GM12872 (cell line): ENCODE measurements around the gene RPSA.

Experiments used
- TF ChIP-seq, protein P1 (sequence below): IDR thresholded peaks from 3 replicates; pipeline ENCODE4 v1.5.1; 2011; ENCODE audit warnings: low read depth, mild to moderate bottlenecking, low read length, moderate library complexity; ENCODE audit not compliant: insufficient read depth

Gene RPSA

DNA sequence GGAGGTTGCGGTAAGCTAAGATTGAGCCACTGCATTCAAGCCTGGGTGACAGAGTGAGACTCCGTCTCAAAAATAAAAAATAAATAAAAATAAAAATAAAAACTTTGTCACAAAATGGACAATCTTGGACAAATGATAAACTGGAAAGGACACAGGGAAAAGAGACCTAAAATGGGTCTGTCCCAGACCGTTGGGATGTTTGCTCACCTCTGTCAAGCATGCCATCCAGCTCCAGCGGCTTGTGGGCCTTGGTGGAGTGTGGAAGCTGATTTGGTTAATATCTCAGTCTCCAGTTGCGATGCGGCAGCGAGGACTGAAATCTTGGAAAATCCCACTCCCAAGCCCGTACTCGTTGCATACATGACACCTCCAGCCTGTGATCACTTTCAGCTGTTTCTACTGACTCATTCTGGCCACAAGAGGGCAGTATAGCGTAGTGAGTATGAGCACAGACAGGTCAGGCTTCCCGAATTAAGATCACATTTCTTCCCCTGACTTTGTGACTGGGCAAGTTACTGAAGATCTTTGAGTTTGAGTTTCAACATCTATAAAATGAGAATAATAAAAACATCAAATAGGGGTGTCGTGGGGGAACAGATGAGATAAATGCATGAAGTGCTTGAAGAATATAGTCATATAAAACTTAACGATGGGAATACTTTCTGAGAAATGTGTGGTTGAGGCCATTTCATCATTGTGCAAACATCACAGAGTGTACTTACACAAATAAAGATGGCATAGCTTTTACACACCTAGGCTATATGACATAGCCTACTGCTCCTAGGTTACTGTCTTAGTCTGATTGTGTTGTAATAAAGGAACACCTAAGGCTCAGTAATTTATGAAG is 41.3 kb downstream of the RPSA start:
- TF ChIP-seq, protein P1, sequence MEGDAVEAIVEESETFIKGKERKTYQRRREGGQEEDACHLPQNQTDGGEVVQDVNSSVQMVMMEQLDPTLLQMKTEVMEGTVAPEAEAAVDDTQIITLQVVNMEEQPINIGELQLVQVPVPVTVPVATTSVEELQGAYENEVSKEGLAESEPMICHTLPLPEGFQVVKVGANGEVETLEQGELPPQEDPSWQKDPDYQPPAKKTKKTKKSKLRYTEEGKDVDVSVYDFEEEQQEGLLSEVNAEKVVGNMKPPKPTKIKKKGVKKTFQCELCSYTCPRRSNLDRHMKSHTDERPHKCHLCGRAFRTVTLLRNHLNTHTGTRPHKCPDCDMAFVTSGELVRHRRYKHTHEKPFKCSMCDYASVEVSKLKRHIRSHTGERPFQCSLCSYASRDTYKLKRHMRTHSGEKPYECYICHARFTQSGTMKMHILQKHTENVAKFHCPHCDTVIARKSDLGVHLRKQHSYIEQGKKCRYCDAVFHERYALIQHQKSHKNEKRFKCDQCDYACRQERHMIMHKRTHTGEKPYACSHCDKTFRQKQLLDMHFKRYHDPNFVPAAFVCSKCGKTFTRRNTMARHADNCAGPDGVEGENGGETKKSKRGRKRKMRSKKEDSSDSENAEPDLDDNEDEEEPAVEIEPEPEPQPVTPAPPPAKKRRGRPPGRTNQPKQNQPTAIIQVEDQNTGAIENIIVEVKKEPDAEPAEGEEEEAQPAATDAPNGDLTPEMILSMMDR: peak; percentile 90

DNA sequence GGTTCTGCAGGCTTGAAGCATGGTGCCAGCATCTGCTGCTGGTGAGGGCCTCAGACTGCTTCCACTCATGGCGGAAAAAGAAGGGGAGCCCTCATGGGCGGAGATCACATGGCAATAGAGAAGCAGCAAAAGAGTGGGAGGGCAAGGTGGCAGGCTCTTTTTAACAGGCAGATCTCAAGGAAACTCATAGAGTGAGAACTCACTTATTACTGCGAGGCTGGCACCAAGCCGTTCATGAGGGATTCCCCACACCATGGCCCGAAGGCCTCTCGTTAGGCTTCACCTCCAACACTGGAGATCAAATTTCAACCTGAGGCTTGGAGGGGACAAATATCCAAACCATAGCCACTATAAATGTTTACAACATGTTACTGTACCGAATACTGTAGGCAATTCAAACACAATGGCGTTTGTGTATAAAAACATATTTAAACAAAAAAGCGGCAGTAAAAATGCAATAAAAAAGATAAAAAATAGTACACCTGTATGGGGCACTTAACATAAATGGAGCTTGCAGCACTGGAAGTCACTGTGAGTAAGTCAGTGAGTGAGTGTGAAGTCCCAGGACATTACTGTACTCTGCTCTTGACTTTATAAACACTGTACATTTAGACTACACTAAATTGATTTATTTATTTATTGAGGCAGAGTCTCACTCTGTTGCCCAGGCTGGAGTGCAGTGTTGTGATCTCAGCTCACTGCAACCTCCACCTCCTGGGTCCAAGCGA is 42.1 kb downstream of the RPSA start:
- TF ChIP-seq, protein P1: no peak

DNA sequence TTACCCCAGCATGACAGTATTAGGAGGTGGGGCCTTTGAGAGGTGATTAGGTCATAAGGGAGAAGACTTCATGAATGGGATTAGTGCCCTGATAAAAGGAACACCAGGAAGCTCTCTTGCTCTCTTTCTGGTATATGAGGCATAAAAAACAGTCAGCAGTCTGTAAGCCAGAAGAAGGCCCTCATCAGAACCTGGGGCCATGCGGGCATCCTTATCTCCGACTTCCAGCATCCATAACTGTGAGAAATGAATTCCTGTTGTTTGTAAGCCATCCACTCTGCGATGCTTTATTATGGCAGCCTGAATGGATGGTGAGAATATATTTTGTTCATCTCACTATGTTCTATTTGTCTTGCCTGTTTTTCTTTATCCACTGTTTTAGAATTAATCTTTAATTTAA is 43.3 kb downstream of the RPSA start:
- TF ChIP-seq, protein P1: no peak

DNA sequence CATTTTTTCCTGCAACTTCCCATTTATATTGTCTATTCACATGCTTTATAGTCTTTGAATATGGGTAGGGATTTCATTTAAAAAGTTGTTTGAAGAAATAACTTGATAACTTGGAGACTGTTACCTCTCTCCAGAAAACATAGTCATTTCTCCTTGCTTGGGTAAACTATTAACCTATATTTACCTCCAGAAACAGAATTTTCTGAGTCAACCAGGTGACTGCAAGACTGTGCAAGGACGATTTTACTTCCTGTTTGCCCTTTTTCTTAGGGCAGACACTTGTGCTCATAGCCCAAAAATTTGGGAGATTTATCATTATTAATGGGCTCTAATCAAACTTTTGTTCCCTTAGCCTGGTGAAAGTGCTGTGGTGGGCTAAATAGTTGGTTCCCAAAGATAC is 46.6 kb downstream of the RPSA start:
- TF ChIP-seq, protein P1: no peak

DNA sequence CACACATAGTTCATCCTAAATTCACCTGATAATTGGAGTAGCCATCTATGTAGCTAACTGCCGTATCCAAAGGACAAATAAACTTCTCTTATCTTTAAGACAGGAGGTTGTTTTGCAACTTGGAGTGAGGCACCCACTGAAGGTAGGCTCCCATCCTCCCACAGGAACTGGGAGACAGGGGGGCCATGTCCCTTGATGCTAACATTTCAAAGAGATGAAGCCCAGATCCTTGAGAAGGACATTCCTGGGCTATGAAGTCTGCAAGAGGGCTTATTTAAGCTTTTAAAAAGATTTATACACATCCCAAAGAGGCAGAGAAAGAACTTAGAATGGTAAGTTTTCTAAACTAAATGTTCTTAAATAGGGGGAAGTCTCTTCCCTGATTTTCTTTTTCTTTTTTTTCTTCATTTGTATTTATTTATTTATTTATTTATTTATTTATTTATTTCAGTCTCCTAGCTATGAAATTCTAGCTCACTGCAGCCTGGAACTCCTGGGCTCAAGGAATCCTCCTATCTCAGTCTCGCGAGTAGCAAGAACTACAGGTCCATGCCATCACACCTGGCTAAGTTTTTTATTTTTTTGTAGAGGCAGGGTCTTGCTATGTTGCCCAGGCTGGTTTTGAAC is 48.2 kb downstream of the RPSA start:
- TF ChIP-seq, protein P1: no peak

DNA sequence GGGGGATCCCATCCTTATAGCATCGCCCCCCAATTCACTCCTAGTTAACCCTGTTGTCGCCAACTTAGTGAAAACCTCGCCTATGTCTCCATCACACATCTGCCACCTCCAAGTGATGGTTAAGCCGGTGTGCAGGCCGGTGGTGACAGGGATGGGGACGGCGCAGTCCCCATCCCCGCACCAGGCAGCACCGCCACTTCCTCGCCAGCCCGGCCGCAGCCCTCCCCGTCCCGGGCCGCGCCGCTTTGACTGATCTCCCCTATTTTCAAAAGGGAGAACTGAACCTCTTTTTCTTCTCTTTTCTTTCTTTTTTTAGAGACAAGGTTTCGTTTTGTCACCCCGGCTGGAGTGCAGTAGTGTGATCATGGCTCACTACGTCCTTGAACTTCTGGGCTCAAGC is 49.6 kb downstream of the RPSA start:
- TF ChIP-seq, protein P1: no peak

DNA sequence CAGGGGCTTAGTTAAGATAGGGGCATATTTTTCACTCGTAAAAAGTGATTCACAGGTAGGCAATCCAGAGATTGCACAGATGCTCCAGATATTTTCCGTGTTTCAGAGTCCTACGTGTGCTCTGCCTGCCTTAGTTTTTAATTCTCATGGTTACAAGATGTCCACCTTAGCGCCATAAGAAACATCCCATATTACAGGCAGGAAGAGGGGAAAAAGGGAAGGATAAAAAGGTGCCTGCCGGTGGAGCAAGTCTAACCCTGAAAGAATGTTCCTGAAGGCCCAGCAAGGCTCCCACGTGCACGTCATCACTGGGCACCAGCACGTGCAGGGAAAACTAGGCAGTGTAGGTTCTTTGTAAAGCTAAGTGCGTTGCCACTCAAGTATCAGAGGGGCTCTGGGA is 50.8 kb downstream of the RPSA start:
- TF ChIP-seq, protein P1: no peak
